Hematopoietic multipotent progenitor cell treated with erythropoietin and hydrocortisone succinate and interleukin-3 and kit ligand, for 6 days (in vitro differentiated cells): Measurements from ENCODE around the gene TEPSIN.
A peak's percentile ranks its signal among the peaks of the same experiment; 100 is the strongest.

Experiments used
- DNase-seq: peaks from one replicate; pipeline ENCODE4 v3.0.0-alpha.2; 2015

Gene TEPSIN

DNA sequence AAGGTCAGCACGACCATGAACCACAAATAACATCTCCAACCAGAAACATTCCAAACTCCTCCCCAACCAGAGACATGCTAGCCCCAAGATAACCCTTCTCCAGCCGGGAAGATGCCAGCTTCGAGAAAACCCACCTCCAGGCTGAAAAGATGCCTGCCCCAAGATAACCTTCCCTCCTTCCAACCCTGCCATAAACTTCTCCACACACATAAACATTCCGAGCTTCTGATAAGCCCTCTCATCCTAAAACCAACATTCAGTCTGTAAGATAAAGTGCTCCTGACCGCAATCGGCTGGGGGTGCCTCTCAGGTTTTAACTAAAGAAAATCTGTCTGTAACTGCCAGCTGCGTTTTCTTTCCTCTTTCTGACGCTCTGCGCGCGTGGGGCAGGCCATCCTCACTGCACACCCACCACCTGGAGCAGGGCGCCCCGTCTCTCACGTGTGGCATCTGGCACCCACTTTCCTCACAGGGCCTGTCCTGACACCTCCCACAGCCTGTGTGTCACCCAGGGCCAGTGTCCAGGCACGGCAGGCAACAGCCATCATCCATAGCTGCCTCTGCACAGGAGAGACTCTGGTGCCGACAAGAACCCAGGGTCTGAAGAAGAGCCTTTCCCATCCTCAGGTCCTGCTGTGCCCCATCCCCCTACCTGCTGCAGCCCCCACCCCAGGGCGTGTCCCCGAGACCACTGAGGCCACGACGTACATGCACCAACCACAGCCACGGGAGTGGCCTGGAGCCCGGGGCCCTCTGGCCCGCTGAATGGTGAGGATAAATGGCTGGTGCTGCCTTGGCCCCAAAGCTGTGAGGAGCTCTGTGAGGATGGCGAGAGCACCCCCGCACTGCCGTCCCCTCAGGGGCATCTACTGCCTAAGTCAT is 3.7 kb downstream of the TEPSIN start:
- DNase-seq: no peak

- no peak for DNase-seq
Measured at GRCh38 chr17:81234506-81234855, 4.4 kb downstream of the TEPSIN start.

- no peak for DNase-seq
Measured at GRCh38 chr17:81233811-81234505, 4.9 kb downstream of the TEPSIN start.

- no peak for DNase-seq
Measured at GRCh38 chr17:81233316-81233715, 5.5 kb downstream of the TEPSIN start.

- no peak for DNase-seq
Measured at GRCh38 chr17:81232616-81233241, 6.1 kb downstream of the TEPSIN start.

GRCh38 chr17:81231766-81232581 is 6.9 kb downstream of the TEPSIN start:
- DNase-seq: no peak

DNA sequence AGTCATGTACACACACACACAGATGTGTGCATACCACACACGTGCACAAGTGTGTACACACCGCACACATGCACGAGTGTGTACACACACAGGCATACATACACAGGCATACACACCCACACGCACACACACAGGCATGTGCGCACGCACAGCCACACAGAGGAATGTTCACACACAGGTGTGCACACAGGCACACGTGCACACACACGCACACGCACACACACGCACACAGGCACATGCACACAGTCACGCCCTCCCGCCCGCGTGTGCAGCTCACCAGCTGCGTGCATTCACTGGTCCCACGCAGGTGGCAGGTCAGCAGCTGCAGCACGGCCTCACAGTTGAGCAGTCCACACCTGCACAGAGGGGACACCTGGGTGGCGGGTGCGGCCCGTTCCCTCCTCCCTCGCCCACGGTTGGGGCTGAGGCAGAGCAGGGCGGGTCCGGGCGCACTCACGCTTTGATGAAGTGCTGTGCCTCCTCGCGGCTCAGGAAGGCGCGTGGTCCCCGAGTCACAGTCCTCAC is 7.7 kb downstream of the TEPSIN start:
- no peak for DNase-seq

GRCh38 chr17:81230043-81230820 is 8.6 kb downstream of the TEPSIN start:
- peak; percentile 34 for DNase-seq

DNA sequence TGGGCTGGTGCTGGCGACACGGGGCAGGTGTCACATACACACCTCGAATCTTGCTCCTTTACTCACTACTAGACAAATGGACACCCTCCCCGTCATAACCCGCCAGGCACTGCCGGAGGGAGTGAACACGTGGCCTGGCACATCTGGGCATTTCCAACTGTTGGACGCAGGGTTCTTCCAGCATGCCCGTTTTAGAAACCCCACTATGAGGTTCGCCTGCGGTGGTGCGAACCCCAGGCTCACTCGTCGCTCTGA is 9.3 kb downstream of the TEPSIN start:
- DNase-seq: no peak

- no peak for DNase-seq
Measured at GRCh38 chr17:81228834-81229665, 9.8 kb downstream of the TEPSIN start.

- peak; percentile 49 for DNase-seq
Measured at GRCh38 chr17:81228420-81228819, 10.4 kb downstream of the TEPSIN start.

DNA sequence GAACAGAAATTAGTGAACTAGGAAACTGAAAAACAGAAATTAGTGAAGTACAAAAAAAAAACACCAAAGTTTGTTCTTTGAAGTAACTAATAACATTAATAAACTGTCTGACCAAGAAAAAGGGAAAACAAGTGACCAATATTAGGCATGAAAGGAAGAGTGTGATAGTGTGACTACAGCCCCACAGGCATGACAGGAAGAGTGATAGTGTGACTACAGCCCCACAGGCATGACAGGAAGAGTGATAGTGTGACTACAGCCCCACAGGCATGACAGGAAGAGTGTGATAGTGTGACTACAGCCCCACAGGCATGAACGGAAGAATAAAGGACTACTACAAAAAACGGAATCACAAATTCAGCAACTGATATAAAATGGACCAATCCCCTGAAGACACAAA is 11.2 kb downstream of the TEPSIN start:
- peak; percentile 49 for DNase-seq

- peak; percentile 47 for DNase-seq
Measured at GRCh38 chr17:81223762-81224130, 15.1 kb downstream of the TEPSIN start.

GRCh38 chr17:81222906-81223761 is 15.7 kb downstream of the TEPSIN start, which contains the start of gene CEP131:
Gene CEP131 (minus strand): TSS chr17:81222965. CDS start chr17:81220056, 2,909 bp downstream.
- DNase-seq: peak; percentile 99

- no peak for DNase-seq
Measured at GRCh38 chr17:81222620-81222905, 16.3 kb downstream of the TEPSIN start.

DNA sequence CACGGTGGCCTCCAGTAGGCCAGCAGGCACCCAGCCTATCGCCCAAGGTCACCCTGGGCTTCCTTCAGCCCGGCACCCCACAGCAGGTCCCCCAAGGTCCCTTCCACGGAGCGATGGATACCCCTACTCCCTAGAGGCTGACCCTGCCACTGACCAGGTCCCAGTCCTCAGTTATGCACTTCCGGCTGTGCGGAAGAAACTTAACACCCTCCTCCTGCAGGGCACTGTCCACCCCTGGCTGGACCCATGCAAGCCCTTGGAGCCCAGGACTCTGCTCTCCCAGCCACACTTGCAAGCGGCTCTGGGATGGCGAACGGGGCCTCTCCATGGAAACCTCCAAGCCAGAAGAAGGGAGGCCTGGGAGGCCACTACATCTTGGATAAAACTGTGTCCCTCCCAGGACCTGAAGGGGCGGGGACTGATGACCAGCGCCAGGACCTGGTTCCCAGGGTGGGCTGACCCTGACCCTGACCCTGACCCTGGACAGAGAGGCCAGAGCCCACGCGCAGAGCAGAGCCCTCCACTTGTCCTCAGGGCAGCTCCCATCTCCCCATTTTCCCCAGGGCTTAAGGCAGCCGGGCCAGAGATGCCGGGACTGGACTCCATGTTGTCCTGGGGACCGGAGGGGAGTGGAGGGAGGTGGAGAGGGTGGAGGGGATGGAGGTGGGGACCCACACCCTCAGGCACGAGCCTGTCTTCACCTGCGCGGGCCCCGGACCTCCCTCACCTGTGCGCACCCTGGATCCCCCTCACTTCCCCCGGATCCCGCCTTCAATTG is 16.8 kb downstream of the TEPSIN start:
- DNase-seq: no peak

DNA sequence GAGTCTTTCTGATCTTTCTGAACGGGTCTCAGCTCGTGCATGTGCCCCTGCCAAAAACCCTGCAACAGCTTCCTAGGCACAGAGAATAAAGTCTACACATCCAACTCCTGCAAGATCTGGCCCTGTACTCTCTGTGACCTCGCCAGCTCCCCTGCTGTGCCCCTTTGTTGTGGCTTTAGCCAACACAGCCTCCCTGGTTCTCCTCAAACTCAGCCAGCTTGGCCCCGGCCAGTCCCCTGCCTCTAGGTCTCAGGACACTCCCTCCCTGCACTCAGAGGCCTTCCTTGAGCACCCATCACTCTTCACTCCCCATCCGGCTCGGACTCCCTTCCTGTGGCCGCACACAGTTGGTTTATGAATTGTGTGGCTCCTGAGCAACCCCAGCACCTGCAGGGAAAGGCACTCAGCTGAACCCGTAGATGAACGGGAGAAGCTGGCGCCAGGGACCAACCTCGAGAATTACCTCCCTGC is 17.4 kb downstream of the TEPSIN start:
- DNase-seq: no peak

- no peak for DNase-seq
Measured at GRCh38 chr17:81219476-81220180, 19.2 kb downstream of the TEPSIN start.

DNA sequence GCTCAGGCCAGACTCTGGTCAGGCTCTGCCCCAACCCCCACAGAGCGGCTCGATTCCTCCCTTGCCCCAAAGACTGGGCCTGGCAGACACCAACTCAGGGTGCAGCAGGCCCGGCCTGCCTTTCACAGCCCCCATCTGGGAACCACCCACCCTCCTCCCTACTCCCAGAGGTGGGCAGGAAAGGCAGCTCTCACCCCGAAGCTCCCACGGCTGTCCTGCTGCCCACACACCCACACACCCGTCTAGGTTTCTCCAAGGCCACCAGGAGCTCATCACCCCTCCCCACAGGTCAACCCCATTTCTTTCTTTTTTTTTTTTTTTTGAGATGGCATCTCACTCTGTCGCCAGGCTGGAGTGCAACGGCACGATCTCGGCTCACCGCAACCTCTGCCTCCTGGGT is 19.9 kb downstream of the TEPSIN start:
- DNase-seq: no peak
